Measurements from ENCODE around the gene ALG3.
"Not testable (repeated sequence)": the region's sequence is repeated elsewhere in the genome, so short reads cannot be mapped to it uniquely, and the experiment has no call there.

Gene ALG3

GRCh38 chr3:184248454-184249411, at the start of gene ALG3:
Gene ALG3, minus strand, starts transcription at chr3:184248962. Its CDS starts 22 bp downstream, at chr3:184248940.
- DNase-seq (ENCODE audit: low read depth in 2 of 2) = peak; percentile 76 to 83

DNA sequence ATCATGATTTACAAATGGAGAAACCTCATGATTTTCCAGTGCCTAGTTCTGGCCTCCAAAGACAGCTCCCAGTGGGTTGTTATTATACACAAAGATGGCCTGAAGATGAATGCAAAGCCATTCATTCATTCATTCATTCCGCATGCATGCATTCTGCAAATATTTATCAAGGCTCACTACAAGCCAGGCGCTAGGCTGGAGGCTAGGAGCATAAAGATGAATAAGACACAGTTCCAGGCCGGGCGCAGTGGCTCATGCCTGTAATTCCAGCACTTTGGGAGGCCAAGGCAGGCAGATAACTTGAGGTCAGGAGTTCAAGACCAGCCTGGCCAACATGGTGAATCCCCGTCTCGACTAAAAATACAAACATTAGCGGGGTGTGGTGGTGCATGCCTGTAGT, 47.9 kb upstream of the ALG3 start:
- no peak for DNase-seq (ENCODE audit: low read depth in 2 of 2)

DNA sequence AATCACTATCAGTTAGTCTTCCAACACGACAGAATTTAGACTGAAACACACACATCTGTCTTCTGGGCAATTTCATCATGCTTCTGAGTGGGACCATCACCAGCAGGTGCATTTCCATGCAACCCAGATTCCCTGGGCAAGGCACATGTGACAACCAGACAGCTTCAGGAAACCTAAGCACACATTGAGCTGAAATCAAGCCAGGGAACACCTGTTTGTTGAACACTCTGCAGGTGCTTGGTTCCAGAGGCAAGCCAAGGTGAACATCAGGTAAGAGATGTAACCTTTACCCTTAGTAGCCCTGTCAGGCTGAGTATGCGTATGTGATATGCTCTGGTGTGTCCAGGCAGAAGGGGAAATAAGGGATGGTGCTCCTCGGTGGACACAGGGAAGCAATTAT, 47.0 kb upstream of the ALG3 start:
- DNase-seq (ENCODE audit: low read depth in 2 of 2) = no peak

DNA sequence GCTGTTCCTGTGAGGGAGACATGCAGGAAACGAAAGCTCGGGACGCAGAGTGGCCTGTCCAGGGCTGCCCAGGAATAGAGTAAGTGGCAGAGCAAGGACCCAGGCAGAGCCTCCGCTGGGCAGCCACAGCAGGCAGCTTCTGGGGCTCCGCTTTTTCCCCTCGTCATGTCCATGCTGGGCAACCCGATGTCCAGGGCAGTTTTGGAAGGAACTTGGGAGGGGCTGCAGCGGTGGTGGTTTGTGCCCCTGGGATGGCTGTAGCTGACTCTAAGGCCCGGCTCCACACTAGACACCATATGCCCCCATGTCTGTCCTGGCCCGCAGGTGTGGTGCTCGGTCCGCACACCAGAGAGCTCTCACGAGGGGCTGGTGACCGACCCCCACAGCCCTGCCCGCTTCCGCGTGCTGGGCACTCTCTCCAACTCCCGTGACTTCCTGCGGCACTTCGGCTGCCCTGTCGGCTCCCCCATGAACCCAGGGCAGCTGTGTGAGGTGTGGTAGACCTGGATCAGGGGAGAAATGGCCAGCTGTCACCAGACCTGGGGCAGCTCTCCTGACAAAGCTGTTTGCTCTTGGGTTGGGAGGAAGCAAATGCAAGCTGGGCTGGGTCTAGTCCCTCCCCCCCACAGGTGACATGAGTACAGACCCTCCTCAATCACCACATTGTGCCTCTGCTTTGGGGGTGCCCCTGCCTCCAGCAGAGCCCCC, 43.1 kb upstream of the ALG3 start:
- no peak for DNase-seq (ENCODE audit: low read depth in 2 of 2)

DNA sequence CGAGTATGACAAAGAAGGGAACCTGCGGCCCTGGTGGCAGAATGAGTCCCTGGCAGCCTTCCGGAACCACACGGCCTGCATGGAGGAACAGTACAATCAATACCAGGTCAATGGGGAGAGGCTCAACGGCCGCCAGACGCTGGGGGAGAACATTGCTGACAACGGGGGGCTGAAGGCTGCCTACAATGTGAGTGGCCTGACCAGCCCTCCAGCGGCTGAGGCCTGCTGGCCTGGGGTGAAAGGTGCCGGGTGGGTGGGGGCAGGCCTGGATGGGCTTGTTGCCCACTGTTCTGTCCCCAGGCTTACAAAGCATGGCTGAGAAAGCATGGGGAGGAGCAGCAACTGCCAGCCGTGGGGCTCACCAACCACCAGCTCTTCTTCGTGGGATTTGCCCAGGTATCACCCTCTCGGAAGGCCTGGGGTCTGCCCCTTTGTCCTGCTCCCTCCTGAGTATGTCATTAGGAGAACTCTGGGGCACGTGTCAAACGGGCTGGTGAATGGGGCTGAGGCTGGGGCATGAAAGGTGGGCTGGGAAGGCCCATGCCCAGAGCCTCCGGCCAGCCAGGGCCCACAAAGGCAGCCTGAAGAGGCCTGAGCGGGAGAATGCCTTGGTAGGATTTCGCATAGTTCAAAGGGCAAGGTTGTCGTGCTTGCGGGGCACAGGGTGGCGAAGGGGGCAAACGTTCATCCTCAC, 42.4 kb upstream of the ALG3 start:
- DNase-seq (ENCODE audit: low read depth in 2 of 2) = no peak

GRCh38 chr3:184290331-184290730, 41.6 kb upstream of the ALG3 start:
- DNase-seq (ENCODE audit: low read depth in 2 of 2) = no peak

DNA sequence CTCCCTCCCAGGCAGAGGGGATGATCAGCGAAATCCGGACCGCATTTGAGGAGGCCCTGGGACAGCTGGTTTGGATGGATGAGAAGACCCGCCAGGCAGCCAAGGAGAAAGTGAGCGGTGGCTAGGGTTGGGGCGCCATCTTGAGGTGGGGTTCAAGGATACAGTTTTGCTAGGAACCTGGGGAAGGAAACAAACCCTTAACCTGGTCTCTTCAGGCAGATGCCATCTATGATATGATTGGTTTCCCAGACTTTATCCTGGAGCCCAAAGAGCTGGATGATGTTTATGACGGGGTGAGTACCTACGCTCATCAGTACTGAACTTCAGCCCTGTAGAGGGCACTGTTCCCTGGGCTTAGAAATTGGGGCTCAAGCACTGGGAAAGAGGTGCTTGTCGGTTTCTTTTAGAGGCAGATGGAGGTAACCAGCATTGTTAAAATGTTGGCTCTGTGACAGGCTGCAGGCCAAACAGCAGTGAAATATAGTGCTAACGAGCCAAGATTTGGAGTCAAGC, 40.7 kb upstream of the ALG3 start:
- DNase-seq (ENCODE audit: low read depth in 2 of 2) = peak; percentile 40 to 65

DNA sequence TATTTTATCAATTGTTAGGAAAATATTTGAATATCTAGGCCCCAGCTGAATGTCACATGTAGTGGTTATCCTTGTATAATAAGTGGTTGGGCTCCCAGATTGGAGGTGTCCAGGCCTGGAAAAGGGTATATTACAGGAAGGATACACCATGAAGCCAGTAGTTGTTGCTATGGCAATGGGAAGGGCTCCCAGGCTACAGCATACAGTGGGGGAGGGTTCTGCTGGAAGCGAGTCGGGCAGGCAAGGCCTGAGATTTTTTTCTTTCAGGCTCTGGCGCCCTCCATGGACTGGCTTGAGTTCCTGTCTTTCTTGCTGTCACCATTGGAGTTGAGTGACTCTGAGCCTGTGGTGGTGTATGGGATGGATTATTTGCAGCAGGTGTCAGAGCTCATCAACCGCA, 35.9 kb upstream of the ALG3 start:
- no peak for DNase-seq (ENCODE audit: low read depth in 2 of 2)

- no peak for DNase-seq (ENCODE audit: low read depth in 2 of 2)
Measured at GRCh38 chr3:184283681-184284080, 34.9 kb upstream of the ALG3 start.

- no peak for DNase-seq (ENCODE audit: low read depth in 2 of 2)
Measured at GRCh38 chr3:184282941-184283340, 34.2 kb upstream of the ALG3 start.

GRCh38 chr3:184277366-184277765, 28.6 kb upstream of the ALG3 start:
- no peak for DNase-seq (ENCODE audit: low read depth in 2 of 2)

- no peak for DNase-seq (ENCODE audit: low read depth in 2 of 2)
Measured at GRCh38 chr3:184275961-184276910, 27.5 kb upstream of the ALG3 start, which contains the start of gene ECE2. Gene ECE2, plus strand, starts transcription at chr3:184276022. Its CDS starts 132 bp downstream, at chr3:184276154.

DNA sequence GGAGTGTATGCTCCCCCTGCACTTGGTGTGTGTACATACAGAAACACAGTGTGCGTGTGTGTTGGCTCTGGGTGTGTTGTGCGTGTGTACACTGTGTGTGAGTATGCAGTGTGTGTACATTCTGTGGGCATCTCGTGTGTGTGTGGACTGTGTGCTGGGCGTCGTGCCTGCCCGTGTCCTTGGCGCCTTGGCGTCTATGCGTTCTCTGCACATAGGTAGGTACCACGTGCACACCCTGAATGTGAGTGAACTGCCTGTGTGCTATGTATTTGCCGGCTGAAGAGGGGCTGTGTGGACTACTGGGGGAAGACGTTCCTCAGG, 26.6 kb upstream of the ALG3 start:
- no peak for DNase-seq (ENCODE audit: low read depth in 2 of 2)

GRCh38 chr3:184272269-184272668, 23.5 kb upstream of the ALG3 start:
- no peak for DNase-seq (ENCODE audit: low read depth in 2 of 2)

- not testable (repeated sequence) for DNase-seq (ENCODE audit: low read depth in 2 of 2)
Measured at GRCh38 chr3:184267249-184267648, 18.5 kb upstream of the ALG3 start.

DNA sequence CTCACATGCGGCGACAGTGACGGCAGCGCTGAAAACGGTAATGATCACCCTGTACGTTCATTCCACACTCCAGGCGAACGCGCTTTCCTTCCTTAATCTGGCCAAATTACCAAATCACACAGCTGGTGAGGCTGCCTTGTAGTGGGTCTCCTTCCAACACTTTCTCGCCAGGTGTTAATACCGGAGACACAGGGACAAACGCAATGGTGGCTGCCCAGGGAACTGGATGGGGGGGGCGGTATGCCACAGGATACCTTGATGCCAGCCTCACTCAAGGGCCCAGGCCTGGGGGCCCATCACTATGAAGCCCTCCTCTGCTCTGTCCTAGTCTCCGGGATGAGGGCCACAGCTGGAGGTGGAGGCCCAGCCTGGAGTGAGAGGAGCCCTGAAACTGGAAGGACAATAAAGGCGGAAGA, 14.0 kb upstream of the ALG3 start:
- DNase-seq (ENCODE audit: low read depth in 2 of 2) = no peak

- no peak for DNase-seq (ENCODE audit: low read depth in 2 of 2)
Measured at GRCh38 chr3:184261854-184262763, 13.3 kb upstream of the ALG3 start.

- peak in 1 of 2 donors; percentile 28 for DNase-seq (ENCODE audit: low read depth in 2 of 2)
Measured at GRCh38 chr3:184261270-184261853, 12.6 kb upstream of the ALG3 start, which contains the start of gene CAMK2N2. Gene CAMK2N2, minus strand, starts transcription at chr3:184261553. Its CDS starts 268 bp downstream, at chr3:184261285.

DNA sequence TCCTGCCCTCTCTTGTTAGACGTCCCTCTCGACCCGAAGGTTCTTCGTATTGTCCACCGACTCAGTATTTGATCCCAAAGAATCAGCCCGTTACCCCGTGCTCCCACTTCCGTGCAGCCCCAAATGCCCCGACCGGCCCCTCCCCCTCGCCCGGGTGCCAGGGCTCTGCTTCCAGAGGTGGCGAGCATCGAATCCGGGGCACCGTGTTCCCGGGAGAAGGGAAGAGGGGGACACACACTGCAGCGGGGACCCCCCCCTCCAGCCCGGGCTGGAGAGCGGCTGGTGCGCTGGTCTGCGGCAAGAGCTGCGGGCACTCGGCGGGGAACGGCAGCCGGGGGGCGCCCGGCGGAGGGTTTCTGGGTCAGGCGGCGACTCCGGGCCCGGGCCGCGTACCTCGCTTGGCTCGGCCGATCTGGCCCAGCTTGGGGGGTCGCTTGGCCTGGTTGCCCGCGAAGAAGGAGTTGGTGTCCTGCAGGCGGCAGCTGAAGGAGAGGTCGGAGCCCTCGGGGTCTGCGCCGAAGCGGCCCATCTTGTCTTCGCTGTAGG, 12.0 kb upstream of the ALG3 start:
- DNase-seq (ENCODE audit: low read depth in 2 of 2) = no peak
